GM23248 (cell line): ENCODE measurements around the gene OPALIN. TPM values are rescaled to one million over a fixed set of nuclear protein-coding genes. Genes with fewer than 3 reads are reported as not detected.

Experiments
- DNase-seq: peaks from one replicate; pipeline ENCODE4 v3.0.0-alpha.2; 2015
- H2AFZ ChIP-seq: fragments of 200-600 bp; sonication (generic); 2 replicates; pipeline ENCODE4 v1.6.1; 2016; ENCODE audit warnings: antibody characterized with exemption
- H3F3A ChIP-seq: fragments of 200-600 bp; sonication (generic); 2 replicates; pipeline ENCODE4 v1.6.1; 2016; ENCODE audit warnings: mild to moderate bottlenecking, antibody characterized with exemption, mixed run types; ENCODE audit not compliant: insufficient read depth
- H3K27ac ChIP-seq: fragments of 200-600 bp; sonication (generic); 2 replicates; pipeline ENCODE4 v1.5.1; 2016; ENCODE audit warnings: mild to moderate bottlenecking
- H3K27me3 ChIP-seq: fragments of 200-600 bp; sonication (generic); replicated peaks from 2 replicates; pipeline ENCODE4 v1.6.1; 2016; ENCODE audit warnings: mild to moderate bottlenecking; ENCODE audit not compliant: insufficient read depth
- H3K36me3 ChIP-seq: fragments of 200-600 bp; sonication (generic); 2 replicates; pipeline ENCODE4 v1.6.1; 2016; ENCODE audit warnings: low read depth, mild to moderate bottlenecking
- H3K4me1 ChIP-seq: fragments of 200-600 bp; sonication (generic); 2 replicates; pipeline ENCODE4 v1.6.1; 2016; ENCODE audit warnings: mild to moderate bottlenecking; ENCODE audit not compliant: insufficient read depth
- H3K4me2 ChIP-seq: fragments of 200-600 bp; sonication (generic); one replicate; pipeline ENCODE4 v1.6.1; 2016; ENCODE audit warnings: mild to moderate bottlenecking; ENCODE audit not compliant: unreplicated experiment
- H3K4me3 ChIP-seq: fragments of 200-600 bp; sonication (generic); 2 replicates; pipeline ENCODE4 v1.5.1; 2016; ENCODE audit warnings: mild to moderate bottlenecking
- H3K79me2 ChIP-seq: fragments of 200-600 bp; sonication (generic); 2 replicates; pipeline ENCODE4 v1.6.1; 2016; ENCODE audit warnings: mild to moderate bottlenecking; ENCODE audit not compliant: insufficient read depth
- H3K9ac ChIP-seq: fragments of 200-600 bp; sonication (generic); 2 replicates; pipeline ENCODE4 v1.6.1; 2016; ENCODE audit warnings: mild to moderate bottlenecking
- H3K9me2 ChIP-seq: fragments of 200-600 bp; sonication (generic); 2 replicates; pipeline ENCODE4 v1.6.1; 2016; ENCODE audit warnings: mixed run types, mild to moderate bottlenecking, moderate library complexity; ENCODE audit not compliant: insufficient read depth
- H3K9me3 ChIP-seq: fragments of 200-600 bp; sonication (generic); one replicate; pipeline ENCODE4 v1.6.1; 2017; ENCODE audit warnings: low read depth
- H4K20me1 ChIP-seq: fragments of 200-600 bp; sonication (generic); 2 replicates; pipeline ENCODE4 v1.6.0; 2016; ENCODE audit not compliant: insufficient read depth
- EZH2 ChIP-seq: fragments of 200-600 bp; sonication (generic); IDR thresholded peaks from 2 replicates; pipeline ENCODE4 v1.6.1; 2018; ENCODE audit warnings: antibody characterized with exemption, mild to moderate bottlenecking; ENCODE audit not compliant: insufficient read depth, poor library complexity, severe bottlenecking
- EZH2phosphoT487 ChIP-seq: fragments of 200-600 bp; sonication (generic); IDR thresholded peaks from 2 replicates; pipeline ENCODE4 v1.6.1; 2018; ENCODE audit warnings: antibody characterized with exemption, moderate library complexity, mild to moderate bottlenecking, low read depth; ENCODE audit not compliant: insufficient read depth
- WGBS, 2 experiments: methylation state at CpG; one replicate each; pipeline ENCODE4 v1.1.6; 2015 to 2017; ENCODE audit warnings: low lambda C conversion rate in 2 of 2, low coverage in 1 of 2; ENCODE audit errors: missing lambda C conversion rate in 2 of 2; 5-methylcytosine and 5-hydroxymethylcytosine counted together
- in situ Hi-C: fragments of 300-500 bp; cut with MboI; formaldehyde crosslinking; loops from 2 replicates; pipeline ENCODE4 v1.15.0; 2020
- polyA plus RNA-seq: library from polyadenylated mRNA; unstranded; fragments of >200 nt; fragmentation: Nextera tagmentation; extraction: Ambion mirVana; gene quantifications from 2 replicates; pipeline ENCODE4 v1.2.1, GENCODE V29; 2016
- total RNA-seq: library from RNA; depleted of rRNA; stranded (reverse); fragments of >200 nt; shearing (Covaris generic); gene quantifications from 2 replicates; pipeline ENCODE4 v1.2.3, GENCODE V29; 2014

The OPALIN gene
- total and polyA plus RNA-seq, 2 experiments from 2014 or later: not detected

DNA sequence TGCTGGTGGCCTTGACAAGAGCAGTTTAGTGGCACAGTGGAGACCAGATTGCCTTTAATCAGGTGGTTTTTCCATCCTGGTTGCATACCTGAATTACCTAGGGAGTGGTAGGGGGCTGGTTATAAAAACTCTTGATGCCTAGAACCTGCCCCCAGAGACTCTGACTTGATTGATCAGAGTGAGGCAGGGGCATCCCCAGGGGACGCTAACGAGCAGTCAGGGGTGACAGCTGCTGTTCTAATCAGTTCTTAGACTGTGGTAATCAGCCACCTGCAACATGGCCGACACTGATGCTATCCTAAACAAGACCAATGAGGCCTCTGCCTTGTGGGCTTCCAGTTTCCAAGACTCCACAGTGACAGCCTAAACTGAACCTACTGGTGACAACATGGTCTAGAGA lies 2.0 kb upstream of the OPALIN start:
- Histone ChIP-seq H3K36me3 (no peaks in the 10 kb centered on the region), H3K27ac (no peak overlapping the region), H2AFZ (no peak overlapping the region), H3K4me3 (no peak overlapping the region), H3K9ac (no peak overlapping the region), H3K4me2 (no peak overlapping the region), H3K9me2 (no peaks in the 10 kb centered on the region), H3F3A (no peaks in the 10 kb centered on the region), H3K4me1 (no peaks in the 10 kb centered on the region), H4K20me1 (no peaks in the 10 kb centered on the region), H3K79me2 (no peaks in the 10 kb centered on the region), H3K27me3 (peaks cover 15% of the 10 kb centered on the region), H3K9me3 (no peaks in the 10 kb centered on the region)
- in situ Hi-C loops: no loop called here
- 32 to 38% methylated on average over 3 of the region's 3 CpGs for WGBS, 2 experiments
- TF ChIP-seq EZH2phosphoT487 (no peak), EZH2 (no peak)
- DNase-seq: no peak

DNA sequence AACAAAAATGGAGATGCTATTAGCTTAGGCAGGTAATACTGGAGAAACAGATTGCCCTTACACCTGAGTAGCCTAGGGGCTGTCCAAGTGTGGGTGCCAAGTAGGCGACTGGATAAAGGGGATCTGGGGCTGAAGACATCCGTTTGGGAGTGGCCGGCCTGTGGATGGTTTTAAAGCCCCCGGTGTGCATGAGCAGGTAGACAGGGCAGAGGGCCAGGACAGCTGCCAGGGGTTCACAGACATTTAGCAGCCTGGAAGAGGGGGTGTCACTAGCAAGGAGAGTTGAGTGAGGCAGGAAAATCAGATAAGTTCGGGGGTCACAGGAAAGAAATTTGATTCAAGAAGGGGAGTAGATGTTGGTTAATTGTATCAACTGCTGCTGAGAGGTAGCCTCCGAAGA lies 1.5 kb upstream of the OPALIN start:
- H3K9me2 ChIP-seq: no peaks in the 10 kb centered on the region
- no peaks in the 10 kb centered on the region for H3F3A ChIP-seq
- H3K4me3 ChIP-seq: no peak overlapping the region
- H2AFZ ChIP-seq: no peak overlapping the region
- in situ Hi-C loops: no loop called here
- DNase-seq: no peak
- 57 to 67% methylated on average over 6 of the region's 6 CpGs for WGBS, 2 experiments
- H3K4me2 ChIP-seq: no peak overlapping the region
- no peaks in the 10 kb centered on the region for H3K79me2 ChIP-seq
- TF ChIP-seq EZH2: no peak
- no peak for TF ChIP-seq EZH2phosphoT487
- H3K9me3 ChIP-seq: no peaks in the 10 kb centered on the region
- peaks cover 15% of the 10 kb centered on the region for H3K27me3 ChIP-seq
- no peaks in the 10 kb centered on the region for H4K20me1 ChIP-seq
- H3K4me1 ChIP-seq: no peaks in the 10 kb centered on the region
- no peak overlapping the region for H3K9ac ChIP-seq
- no peaks in the 10 kb centered on the region for H3K36me3 ChIP-seq
- H3K27ac ChIP-seq: no peak overlapping the region

DNA sequence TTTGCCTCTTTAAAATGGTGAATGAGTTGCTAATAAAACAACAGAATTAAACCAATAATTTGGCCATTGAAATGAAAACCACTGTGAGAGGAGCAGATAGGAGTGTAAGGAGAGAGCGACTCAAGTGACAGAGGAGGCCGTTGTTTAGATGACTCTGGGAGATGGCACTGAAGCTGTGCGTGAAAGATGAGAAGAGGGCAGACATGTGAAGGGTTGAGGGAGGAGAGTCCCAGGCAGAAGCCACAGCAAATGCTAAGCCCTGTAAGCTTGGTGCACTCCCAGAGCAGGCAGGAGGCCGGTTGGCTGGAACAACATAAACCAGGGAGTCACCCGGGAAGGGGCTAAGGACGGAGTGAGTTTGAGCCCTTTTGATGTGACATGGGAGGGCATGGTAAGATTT lies 814 bp upstream of the OPALIN start:
- TF ChIP-seq EZH2 (no peak), EZH2phosphoT487 (no peak)
- no peaks in the 10 kb centered on the region for H3K4me1 ChIP-seq
- H3K9me3 ChIP-seq: no peaks in the 10 kb centered on the region
- H3K27ac ChIP-seq: no peak overlapping the region
- H2AFZ ChIP-seq: no peak overlapping the region
- no peak for DNase-seq
- H4K20me1 ChIP-seq: no peaks in the 10 kb centered on the region
- WGBS, 2 experiments: 41 to 56% methylated on average over 6 of the region's 6 CpGs
- no peaks in the 10 kb centered on the region for H3K36me3 ChIP-seq
- no peak overlapping the region for H3K4me2 ChIP-seq
- H3K9ac ChIP-seq: no peak overlapping the region
- in situ Hi-C loops: no loop called here
- no peak overlapping the region for H3K4me3 ChIP-seq
- no peaks in the 10 kb centered on the region for H3F3A ChIP-seq
- no peaks in the 10 kb centered on the region for H3K9me2 ChIP-seq
- H3K27me3 ChIP-seq: peaks cover 10% of the 10 kb centered on the region; the same call in 1 of the 2 replicates
- no peaks in the 10 kb centered on the region for H3K79me2 ChIP-seq

- Histone ChIP-seq H4K20me1 (no peaks in the 10 kb centered on the region), H3K27me3 (peaks cover 10% of the 10 kb centered on the region; the same call in 1 of the 2 replicates), H2AFZ (no peak overlapping the region), H3K4me3 (no peak overlapping the region), H3K9me2 (no peaks in the 10 kb centered on the region), H3K27ac (no peak overlapping the region), H3K9me3 (no peaks in the 10 kb centered on the region), H3F3A (no peaks in the 10 kb centered on the region), H3K9ac (no peak overlapping the region), H3K4me2 (no peak overlapping the region), H3K36me3 (no peaks in the 10 kb centered on the region), H3K4me1 (no peaks in the 10 kb centered on the region), H3K79me2 (no peaks in the 10 kb centered on the region)
- TF ChIP-seq EZH2phosphoT487 (no peak), EZH2 (no peak)
- DNase-seq: no peak
- in situ Hi-C loops: no loop called here
- WGBS, 2 experiments: 33 to 41% methylated on average over 8 of the region's 8 CpGs
Measured at GRCh38 chr10:96357038-96357620, 1.7 kb downstream of the OPALIN start.

GRCh38 chr10:96352582-96352981 lies 6.2 kb downstream of the OPALIN start:
- in situ Hi-C loops: no loop called here
- Histone ChIP-seq H3K27ac (no peak overlapping the region), H3K9ac (no peak overlapping the region), H3K36me3 (no peaks in the 10 kb centered on the region), H3K9me2 (no peaks in the 10 kb centered on the region), H3K4me1 (no peaks in the 10 kb centered on the region), H3K27me3 (no peaks in the 10 kb centered on the region), H3K4me2 (no peak overlapping the region), H3F3A (no peaks in the 10 kb centered on the region), H2AFZ (no peak overlapping the region), H3K79me2 (no peaks in the 10 kb centered on the region), H4K20me1 (no peaks in the 10 kb centered on the region), H3K9me3 (no peaks in the 10 kb centered on the region), H3K4me3 (no peak overlapping the region)
- no peak for DNase-seq
- 54 to 62% methylated on average over 4 of the region's 4 CpGs for WGBS, 2 experiments
- no peak for TF ChIP-seq EZH2phosphoT487
- TF ChIP-seq EZH2: no peak
